MM.1S (cell line): ENCODE data around the gene CTSH.

Experiments used
- DNase-seq: peaks from one replicate; pipeline ENCODE4 v3.0.0-alpha.2; 2015
- H2AFZ ChIP-seq: fragments of 300-600 bp; sonication (generic); 2 replicates; pipeline ENCODE4 v1.6.0; 2016; ENCODE audit warnings: antibody characterized with exemption, low read length
- H3F3A ChIP-seq: fragments of 300-600 bp; sonication (generic); 2 replicates; pipeline ENCODE4 v1.6.1; 2016; ENCODE audit warnings: mild to moderate bottlenecking, antibody characterized with exemption, low read length, moderate library complexity, mixed read lengths; ENCODE audit not compliant: insufficient read depth
- H3K27ac ChIP-seq: fragments of 300-600 bp; sonication (generic); 2 replicates; pipeline ENCODE4 v1.5.1; 2016; ENCODE audit warnings: mild to moderate bottlenecking, low read length
- H3K27me3 ChIP-seq: fragments of 300-600 bp; sonication (generic); replicated peaks from 2 replicates; pipeline ENCODE4 v1.6.0; 2016; ENCODE audit warnings: low read length; ENCODE audit not compliant: insufficient read depth
- H3K36me3 ChIP-seq: fragments of 300-600 bp; sonication (generic); replicated peaks from 2 replicates; pipeline ENCODE4 v1.6.1; 2016; ENCODE audit warnings: mild to moderate bottlenecking, low read length, mixed read lengths; ENCODE audit not compliant: insufficient read depth
- H3K4me1 ChIP-seq: fragments of 300-600 bp; sonication (generic); 2 replicates; pipeline ENCODE4 v1.6.1; 2016; ENCODE audit warnings: low read length, mixed read lengths
- H3K4me2 ChIP-seq: fragments of 300-600 bp; sonication (generic); 2 replicates; pipeline ENCODE4 v1.6.0; 2016; ENCODE audit warnings: low read depth, low read length
- H3K4me3 ChIP-seq: fragments of 300-600 bp; sonication (generic); 2 replicates; pipeline ENCODE4 v1.5.1; 2016; ENCODE audit warnings: low read length, mixed read lengths
- H3K79me2 ChIP-seq: fragments of 300-600 bp; sonication (generic); 2 replicates; pipeline ENCODE4 v1.6.1; 2016; ENCODE audit warnings: mixed run types, low read length, mixed read lengths
- H3K9ac ChIP-seq: fragments of 300-600 bp; sonication (generic); 2 replicates; pipeline ENCODE4 v1.6.1; 2016; ENCODE audit warnings: low read length, mixed read lengths
- H3K9me2 ChIP-seq: fragments of 300-600 bp; sonication (generic); replicated peaks from 2 replicates; pipeline ENCODE4 v1.6.1; 2016; ENCODE audit warnings: mild to moderate bottlenecking, low read length, mixed read lengths; ENCODE audit not compliant: insufficient read depth
- H3K9me3 ChIP-seq: fragments of 300-600 bp; sonication (generic); replicated peaks from 2 replicates; pipeline ENCODE4 v1.6.1; 2016; ENCODE audit warnings: mild to moderate bottlenecking, low read length, mixed read lengths; ENCODE audit not compliant: insufficient read depth
- H4K20me1 ChIP-seq: fragments of 300-600 bp; sonication (generic); 2 replicates; pipeline ENCODE4 v1.6.1; 2016; ENCODE audit warnings: mild to moderate bottlenecking, low read length, moderate library complexity, mixed read lengths; ENCODE audit not compliant: insufficient read depth
- CTCF ChIP-seq: fragments of 300-600 bp; sonication (generic); IDR thresholded peaks from 2 replicates; pipeline ENCODE4 v1.5.1; 2016; ENCODE audit warnings: antibody characterized with exemption, low read length, mixed read lengths
- EZH2 ChIP-seq: fragments of 300-600 bp; sonication (generic); optimal IDR thresholded peaks from 2 replicates; pipeline ENCODE3; 2017; ENCODE audit warnings: low read depth, mild to moderate bottlenecking, antibody characterized with exemption, low read length, mixed read lengths
- EZH2phosphoT487 ChIP-seq: fragments of 300-600 bp; sonication (generic); IDR thresholded peaks from 2 replicates; pipeline ENCODE4 v1.6.1; 2018; ENCODE audit warnings: antibody characterized with exemption, low read length

The CTSH gene

GRCh38 chr15:78983146-78983918 lies 38.5 kb upstream of the CTSH start:
- no peaks in the 10 kb centered on the region for H3K79me2 ChIP-seq
- DNase-seq, result no peak
- H3F3A ChIP-seq, result no peaks in the 10 kb centered on the region
- no peak overlapping the region for H3K9ac ChIP-seq
- H2AFZ ChIP-seq, result no peak overlapping the region
- no peaks in the 10 kb centered on the region for H3K27me3 ChIP-seq
- H3K4me3 ChIP-seq, result no peak overlapping the region
- no peaks in the 10 kb centered on the region for H3K9me3 ChIP-seq
- H3K4me2 ChIP-seq, result no peak overlapping the region
- no peaks in the 10 kb centered on the region for H3K9me2 ChIP-seq
- H4K20me1 ChIP-seq, result no peaks in the 10 kb centered on the region
- no peak overlapping the region for H3K27ac ChIP-seq
- H3K36me3 ChIP-seq, result no peaks in the 10 kb centered on the region
- TF ChIP-seq EZH2phosphoT487 (no peak), EZH2 (no peak), CTCF (no peak)
- no peaks in the 10 kb centered on the region for H3K4me1 ChIP-seq

GRCh38 chr15:78982736-78983135 lies 37.9 kb upstream of the CTSH start:
- Histone ChIP-seq H3K27me3 (no peaks in the 10 kb centered on the region), H3K4me1 (peaks cover 2% of the 10 kb centered on the region), H3F3A (no peaks in the 10 kb centered on the region), H3K36me3 (no peaks in the 10 kb centered on the region), H3K9me2 (no peaks in the 10 kb centered on the region), H4K20me1 (no peaks in the 10 kb centered on the region), H3K27ac (no peak overlapping the region), H3K9ac (no peak overlapping the region), H3K9me3 (no peaks in the 10 kb centered on the region), H3K4me3 (no peak overlapping the region), H3K4me2 (no peak overlapping the region), H3K79me2 (no peaks in the 10 kb centered on the region), H2AFZ (no peak overlapping the region)
- TF ChIP-seq EZH2, result no peak
- TF ChIP-seq EZH2phosphoT487, result no peak
- DNase-seq, result no peak

GRCh38 chr15:78981532-78982313 lies 36.9 kb upstream of the CTSH start:
- TF ChIP-seq EZH2 (no peak), CTCF (no peak), EZH2phosphoT487 (no peak)
- no peaks in the 10 kb centered on the region for H3K79me2 ChIP-seq
- no peaks in the 10 kb centered on the region for H4K20me1 ChIP-seq
- DNase-seq, result no peak
- H3K27me3 ChIP-seq, result no peaks in the 10 kb centered on the region
- H2AFZ ChIP-seq, result no peak overlapping the region
- no peaks in the 10 kb centered on the region for H3K9me2 ChIP-seq
- no peak overlapping the region for H3K4me3 ChIP-seq
- no peak overlapping the region for H3K4me2 ChIP-seq
- H3K36me3 ChIP-seq, result no peaks in the 10 kb centered on the region
- H3K4me1 ChIP-seq, result peaks cover 12% of the 10 kb centered on the region
- H3K9me3 ChIP-seq, result no peaks in the 10 kb centered on the region
- no peak overlapping the region for H3K9ac ChIP-seq
- no peak overlapping the region for H3K27ac ChIP-seq
- no peaks in the 10 kb centered on the region for H3F3A ChIP-seq
